IMR-90 (cell line): ENCODE data around the gene PIN1. TPM values are rescaled to one million over a fixed set of nuclear protein-coding genes. Genes with fewer than 3 reads are reported as not detected.

Experiments used
- ATAC-seq: fragments of 200-7000 bp; cut with Tn5 transposase; 2 replicates; pipeline ENCODE4 v1.9.1; 2020; ENCODE audit warnings: low read depth, mild to moderate bottlenecking, moderate library complexity
- BruUV-seq: library from RNA; stranded (reverse); fragments of 400-500 nt; replicated peaks from 2 replicates; lab custom pipeline; 2021; lab: Mats Ljungman, UMichigan
- CTCF ChIA-PET: fragments of 300-600 bp; formaldehyde crosslinking; extraction: SDS; loops from one replicate; lab custom pipeline; 2021; ENCODE audit warnings: antibody characterized with exemption; lab: Yijun Ruan, JAX
- POLR2A ChIA-PET: fragments of 300-600 bp; sonication (Branson Sonifier 250); formaldehyde crosslinking; loops from one replicate; lab custom pipeline; 2022; ENCODE audit warnings: antibody characterized with exemption; ENCODE audit not compliant: unreplicated experiment; lab: Charles Lee
- DNase-seq: peaks from one replicate; pipeline ENCODE4 v3.0.0; 2013
- H2AFZ ChIP-seq: replicated peaks from 2 replicates; pipeline ENCODE3; 2013; ENCODE audit warnings: low read length, mild to moderate bottlenecking; ENCODE audit not compliant: poor library complexity
- H2AK5ac ChIP-seq: 2 replicates; pipeline ENCODE4 v1.6.1; 2013; ENCODE audit warnings: low read depth, low read length, inconsistent platforms
- H2AK9ac ChIP-seq: replicated peaks from 2 replicates; pipeline ENCODE3; 2013; ENCODE audit warnings: mild to moderate bottlenecking, low read depth, low read length, moderate library complexity; ENCODE audit not compliant: poor library complexity
- H2BK120ac ChIP-seq: 2 replicates; pipeline ENCODE4 v1.6.1; 2013; ENCODE audit warnings: low read depth, low read length, inconsistent platforms
- H2BK15ac ChIP-seq: 3 replicates; pipeline ENCODE4 v1.6.1; 2013; ENCODE audit warnings: low read depth, low read length, inconsistent platforms
- H2BK20ac ChIP-seq: 2 replicates; pipeline ENCODE4 v1.6.1; 2013; ENCODE audit warnings: low read depth, mild to moderate bottlenecking, inconsistent platforms, low read length, moderate library complexity
- H2BK5ac ChIP-seq: 2 replicates; pipeline ENCODE4 v1.6.1; 2013; ENCODE audit warnings: mild to moderate bottlenecking, low read depth, low read length, inconsistent platforms; ENCODE audit not compliant: poor library complexity, severe bottlenecking
- H3K14ac ChIP-seq: replicated peaks from 2 replicates; pipeline ENCODE4 v1.6.1; 2013; ENCODE audit warnings: low read depth, low read length, inconsistent platforms
- H3K18ac ChIP-seq: 2 replicates; pipeline ENCODE4 v1.6.1; 2013; ENCODE audit warnings: low read depth, low read length, control low read depth
- H3K23ac ChIP-seq: 2 replicates; pipeline ENCODE4 v1.6.1; 2013; ENCODE audit warnings: low read depth, low read length, inconsistent platforms
- H3K27ac ChIP-seq: 2 replicates; pipeline ENCODE4 v1.5.1; 2013; ENCODE audit warnings: mild to moderate bottlenecking, control low read depth, low read length; ENCODE audit not compliant: insufficient read depth
- H3K27me3 ChIP-seq: 2 replicates; pipeline ENCODE4 v1.6.1; 2013; ENCODE audit warnings: low read length; ENCODE audit not compliant: control insufficient read depth, insufficient read depth
- H3K36me3 ChIP-seq: 2 replicates; pipeline ENCODE4 v1.6.1; 2013; ENCODE audit warnings: low read length, mixed read lengths; ENCODE audit not compliant: control insufficient read depth, insufficient read depth
- H3K4ac ChIP-seq: 2 replicates; pipeline ENCODE4 v1.6.1; 2013; ENCODE audit warnings: low read depth, low read length, inconsistent platforms
- H3K4me1 ChIP-seq: 2 replicates; pipeline ENCODE4 v1.6.1; 2013; ENCODE audit warnings: low read length, mixed read lengths; ENCODE audit not compliant: control insufficient read depth, insufficient read depth
- H3K4me2 ChIP-seq: 2 replicates; pipeline ENCODE4 v1.6.1; 2013; ENCODE audit warnings: low read depth, mild to moderate bottlenecking, control low read depth, low read length, moderate library complexity
- H3K4me3 ChIP-seq: 2 replicates; pipeline ENCODE4 v1.5.1; 2013; ENCODE audit warnings: low read depth, mild to moderate bottlenecking, control low read depth, low read length, moderate library complexity; ENCODE audit not compliant: insufficient read depth
- H3K56ac ChIP-seq: 2 replicates; pipeline ENCODE4 v1.6.1; 2013; ENCODE audit warnings: low read length, inconsistent platforms; ENCODE audit not compliant: insufficient read depth; ENCODE audit errors: extremely low read depth
- H3K79me1 ChIP-seq, 2 experiments: 2 replicates each; pipeline ENCODE4 v1.6.1; 2013; ENCODE audit warnings: low read length in 2 of 2, inconsistent platforms in 1 of 2, low read depth in 1 of 2
- H3K9ac ChIP-seq: 2 replicates; pipeline ENCODE4 v1.6.1; 2013; ENCODE audit warnings: low read depth, low read length, control low read depth
- H3K9me1 ChIP-seq: 2 replicates; pipeline ENCODE4 v1.6.1; 2013; ENCODE audit warnings: low read length, inconsistent platforms; ENCODE audit not compliant: insufficient read depth
- H3K9me3 ChIP-seq: 2 replicates; pipeline ENCODE4 v1.6.1; 2013; ENCODE audit warnings: low read length; ENCODE audit not compliant: control insufficient read depth, insufficient read depth
- H4K20me1 ChIP-seq: 2 replicates; pipeline ENCODE4 v1.6.1; 2013; ENCODE audit warnings: low read length, inconsistent platforms; ENCODE audit not compliant: insufficient read depth
- H4K5ac ChIP-seq: 2 replicates; pipeline ENCODE4 v1.6.1; 2013; ENCODE audit warnings: mild to moderate bottlenecking, low read depth, low read length, control low read depth
- H4K8ac ChIP-seq, 2 experiments: 2 replicates each; pipeline ENCODE4 v1.6.1; 2013; ENCODE audit warnings: low read depth in 2 of 2, low read length in 2 of 2, control low read depth in 1 of 2, inconsistent platforms in 1 of 2
- H4K91ac ChIP-seq: 2 replicates; pipeline ENCODE4 v1.6.1; 2013; ENCODE audit warnings: low read depth, low read length, inconsistent platforms; ENCODE audit not compliant: insufficient read depth
- CEBPB ChIP-seq: IDR thresholded peaks from 2 replicates; pipeline ENCODE4 v1.6.1; 2012; ENCODE audit warnings: low read depth, low read length, improper control_type of control experiment
- CHD1 ChIP-seq: IDR thresholded peaks from 2 replicates; pipeline ENCODE4 v1.6.1; 2012; ENCODE audit warnings: low read depth, low read length, improper control_type of control experiment
- CTCF ChIP-seq: conservative IDR thresholded peaks from 2 replicates; pipeline ENCODE4 v1.5.1; 2012; ENCODE audit warnings: mild to moderate bottlenecking, low read depth, low read length, improper control_type of control experiment
- NFE2L2 ChIP-seq: fragments of 150-350 bp; IDR thresholded peaks from 2 replicates; pipeline ENCODE4 v1.6.1; 2016; ENCODE audit warnings: low read depth, mild to moderate bottlenecking, low read length
- RAD21 ChIP-seq: IDR thresholded peaks from 2 replicates; pipeline ENCODE4 v1.6.1; 2012; ENCODE audit warnings: low read length, improper control_type of control experiment
- SMC3 ChIP-seq: fragments of 150-350 bp; IDR thresholded peaks from 2 replicates; pipeline ENCODE4 v1.6.1; 2016; ENCODE audit warnings: low read depth, mild to moderate bottlenecking, antibody characterized with exemption, low read length, moderate library complexity
- WGBS, 2 experiments: methylation state at CpG; one replicate each; pipeline versions ENCODE4 v1.1.5 to v1.1.7; 2013; ENCODE audit warnings: missing lambda C conversion rate in 2 of 2; ENCODE audit not compliant: insufficient read length in 1 of 2; ENCODE audit errors: extremely low coverage in 2 of 2; 5-methylcytosine and 5-hydroxymethylcytosine counted together
- dilution Hi-C: fragments of 300-500 bp; cut with HindIII; formaldehyde crosslinking; loops from one replicate; pipeline ENCODE4 v1.14.3; 2018; ENCODE audit warnings: low sequenced_read_pairs; ENCODE audit not compliant: unreplicated experiment
- in situ Hi-C: fragments of 300-500 bp; cut with MboI; formaldehyde crosslinking; loops from 3 replicates; pipeline ENCODE4 v1.14.3; 2019; ENCODE audit warnings: low sequenced_read_pairs, inconsistent platforms, mixed read lengths
- intact Hi-C: fragments of 100-400 bp; cut with micrococcal nuclease; formaldehyde crosslinking; loops from 2 replicates; pipeline ENCODE4 v1.10.0; 2022
- polyA plus RNA-seq, 3 experiments: library from polyadenylated mRNA; depleted of rRNA; stranded (reverse); fragments of >200 nt; gene quantifications; 2 replicates each; pipeline ENCODE4 v1.2.3, GENCODE V29; 2012; ENCODE audit warnings: low replicate concordance in 1 of 3
- total RNA-seq: library from RNA; depleted of rRNA; stranded (reverse); fragments of >200 nt; gene quantifications from 2 replicates; pipeline ENCODE4 v1.2.3, GENCODE V29; 2012

The PIN1 gene
- total and polyA plus RNA-seq, 2 of the 4 experiments (the other 2 are of a cell fraction), result 76.0 to 105 TPM

DNA sequence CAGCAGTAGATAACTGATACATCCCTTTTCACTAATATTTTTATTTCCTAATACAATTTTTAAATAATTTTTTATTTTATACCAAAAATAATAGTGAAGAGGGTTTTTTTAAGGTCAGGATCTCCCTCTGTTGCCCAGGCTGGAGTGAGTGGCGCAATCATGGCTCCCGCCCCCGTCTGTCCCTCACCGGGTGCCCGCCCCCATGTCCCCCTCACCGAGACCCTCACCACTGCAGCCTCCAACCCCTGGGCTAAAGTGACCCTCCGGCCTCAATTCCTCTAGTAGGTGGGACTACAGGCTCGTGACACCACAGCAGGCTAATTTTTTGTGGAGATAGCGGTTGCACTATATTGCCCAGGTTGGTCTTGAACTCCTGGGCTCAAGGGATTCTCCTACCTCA lies 48.8 kb upstream of the PIN1 start:
- CTCF ChIA-PET, result no interaction called here
- intact Hi-C loops, result loop anchor here (1.0 kb wide), 1 partner anchor 165 kb away; the partner anchor contains the start of gene ZNF561
- POLR2A ChIA-PET, result no interaction called here
- no peaks in the 10 kb centered on the region for H3K27me3 ChIP-seq
- H2AK9ac ChIP-seq, result peak overlapping the region; percentile 26
- H3K4me1 ChIP-seq, result peaks cover 8% of the 10 kb centered on the region
- no peak overlapping the region for H3K18ac ChIP-seq
- H3K9me1 ChIP-seq, result no peaks in the 10 kb centered on the region
- no peak overlapping the region; the same call in 1 of the 2 replicates for H3K14ac ChIP-seq
- H3K79me1 ChIP-seq, result peaks cover 12 to 25% of the 10 kb centered on the region in 2 experiments
- DNase-seq (no peak), ATAC-seq (no peak)
- no peak overlapping the region for H4K5ac ChIP-seq
- H2BK120ac ChIP-seq, result no peak overlapping the region
- peak overlapping the region; percentile 95 for H3K27ac ChIP-seq
- peak overlapping the region; percentile 99 for H2AFZ ChIP-seq
- no peaks in the 10 kb centered on the region for H3K9me3 ChIP-seq
- peak overlapping the region; percentile 21 for H3K4ac ChIP-seq
- no peak overlapping the region; the same call in 1 of the 2 replicates for H4K91ac ChIP-seq
- H4K20me1 ChIP-seq, result no peaks in the 10 kb centered on the region
- H2BK20ac ChIP-seq, result no peak overlapping the region
- H3K36me3 ChIP-seq, result no peaks in the 10 kb centered on the region
- H3K4me2 ChIP-seq, result peak overlapping the region; percentile 76
- no peak overlapping the region for H3K23ac ChIP-seq
- H2AK5ac ChIP-seq, result peak overlapping the region; percentile 12
- no peak overlapping the region for H2BK15ac ChIP-seq
- WGBS, 2 experiments, result 100% methylated on average over 1 of the region's 9 CpGs; no CpG with 5 or more reads in 1 of the 2 experiments
- peak overlapping the region; percentile 82 to 91; a peak in 3 of 4 replicates for H4K8ac ChIP-seq
- TF ChIP-seq NFE2L2, result no peak
- TF ChIP-seq CTCF, result no peak
- TF ChIP-seq CEBPB, result no peak
- TF ChIP-seq CHD1, result no peak
- TF ChIP-seq SMC3, result no peak
- no peak for TF ChIP-seq RAD21
- in situ Hi-C loops, result no loop called here
- H3K9ac ChIP-seq, result peak overlapping the region; percentile 27; the same call in 1 of the 2 replicates
- dilution Hi-C loops, result no loop called here
- H2BK5ac ChIP-seq, result peak overlapping the region; percentile 14
- H3K4me3 ChIP-seq, result peak overlapping the region; percentile 92
- H3K56ac ChIP-seq, result no peak overlapping the region
- BruUV-seq, result no TSS peak
